DMS114 treated with DMSO at 0.1 percent for 48 hours (cell line): ENCODE measurements around the gene RALB.

Source experiments
- DNase-seq: peaks from one replicate; lab custom pipeline; 2025; ENCODE audit not compliant: unreplicated experiment; lab: John Stamatoyannopoulos, UW

The RALB gene

DNA sequence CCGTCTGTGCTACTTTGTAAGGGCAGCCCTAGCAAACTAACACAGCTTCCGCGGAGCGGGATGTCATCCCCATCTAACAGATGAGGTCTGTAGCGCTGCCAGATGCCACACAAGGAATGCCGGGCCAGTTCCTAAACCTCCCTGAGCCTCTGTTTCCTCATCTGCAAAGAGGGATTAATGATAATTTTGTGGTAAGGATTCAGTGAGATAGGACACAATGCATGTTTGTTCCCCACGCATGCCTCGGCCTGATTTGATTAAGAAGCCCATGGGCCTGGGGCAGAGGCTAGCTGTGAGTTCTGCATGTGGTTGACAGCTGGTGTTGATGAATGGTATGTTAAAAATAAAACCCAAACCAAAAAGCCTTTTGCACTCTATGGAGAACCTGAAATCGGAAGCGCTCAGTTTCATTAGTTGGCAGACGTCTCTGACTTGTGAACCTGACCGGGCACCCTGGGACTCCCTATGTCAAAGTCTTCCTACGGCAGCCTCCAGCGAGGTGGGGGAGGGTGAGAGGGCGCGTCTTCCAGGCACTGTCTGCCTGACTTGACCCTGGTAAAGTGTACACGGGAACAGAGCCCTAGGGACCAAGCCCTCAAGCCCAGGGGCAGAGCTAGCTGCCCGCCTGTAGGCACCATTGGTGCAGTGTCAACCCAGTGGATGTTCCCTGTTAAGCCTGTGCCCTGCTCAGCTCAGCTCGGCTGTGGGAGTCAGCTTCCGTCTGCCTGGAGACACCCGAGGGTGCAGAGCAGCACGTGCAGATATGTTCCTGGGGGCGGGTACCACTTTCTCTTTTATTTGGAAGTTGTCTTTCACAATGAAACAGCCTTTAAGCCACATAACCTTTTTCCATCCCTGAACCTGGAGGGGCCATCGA, 78.5 kb downstream of the RALB start:
- DNase-seq: no peak

DNA sequence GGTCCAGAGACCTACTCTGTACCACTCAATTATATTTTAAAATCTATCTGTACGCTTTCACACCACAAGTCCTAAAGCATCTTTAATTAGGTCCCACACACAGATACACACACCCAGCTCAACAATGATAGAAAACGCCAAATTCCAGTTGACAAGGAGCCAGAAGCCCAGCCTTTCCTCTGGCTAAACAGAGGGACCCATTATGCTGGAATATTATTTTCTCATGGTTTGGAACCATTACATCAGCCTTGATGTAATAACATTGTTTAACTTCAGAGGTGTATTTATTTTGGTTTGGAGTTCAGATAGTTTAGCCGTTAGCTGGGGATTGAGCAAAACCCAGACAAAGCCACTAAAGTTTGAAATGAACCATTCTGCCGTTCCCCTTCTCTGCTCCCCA, 79.3 kb downstream of the RALB start:
- DNase-seq: no peak

DNA sequence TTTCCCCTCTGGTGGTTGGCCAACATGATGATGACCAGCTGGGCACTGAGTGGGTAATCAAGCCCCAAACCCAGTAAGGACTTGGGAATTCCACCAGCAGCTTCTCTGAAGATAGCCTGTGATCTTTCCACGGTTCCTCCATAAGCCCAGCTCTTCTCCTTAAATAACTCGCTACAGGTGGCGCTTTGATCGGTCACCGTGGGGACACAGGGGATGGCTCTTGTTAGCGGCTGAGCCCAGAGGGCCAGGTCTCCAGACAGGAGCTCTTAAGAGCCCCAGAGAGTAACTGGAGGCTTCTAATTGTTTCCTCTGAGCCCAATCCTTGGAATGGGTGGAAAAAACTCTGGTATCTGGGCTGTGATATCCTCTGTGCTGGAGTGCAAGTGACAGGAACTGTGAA, 79.7 kb downstream of the RALB start:
- no peak for DNase-seq

DNA sequence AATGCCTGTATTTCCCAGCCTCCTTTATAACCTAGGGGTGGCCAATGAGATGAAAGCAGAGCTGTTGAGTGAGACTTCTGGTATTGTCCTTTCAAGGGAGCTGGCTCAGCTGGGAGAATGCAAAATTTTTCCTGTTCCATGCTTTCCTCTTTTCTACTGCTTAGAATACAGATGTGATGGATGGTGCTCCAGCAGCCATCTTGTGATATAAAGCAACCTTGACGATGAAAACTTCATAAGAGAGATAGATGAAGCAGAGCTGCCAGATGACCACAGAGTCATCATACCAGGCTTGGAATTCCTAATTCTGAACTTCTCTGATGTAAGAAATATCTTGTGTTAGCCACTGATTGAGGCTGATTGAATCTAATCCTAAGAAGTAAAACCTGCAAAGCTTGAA, 81.4 kb downstream of the RALB start:
- no peak for DNase-seq

DNA sequence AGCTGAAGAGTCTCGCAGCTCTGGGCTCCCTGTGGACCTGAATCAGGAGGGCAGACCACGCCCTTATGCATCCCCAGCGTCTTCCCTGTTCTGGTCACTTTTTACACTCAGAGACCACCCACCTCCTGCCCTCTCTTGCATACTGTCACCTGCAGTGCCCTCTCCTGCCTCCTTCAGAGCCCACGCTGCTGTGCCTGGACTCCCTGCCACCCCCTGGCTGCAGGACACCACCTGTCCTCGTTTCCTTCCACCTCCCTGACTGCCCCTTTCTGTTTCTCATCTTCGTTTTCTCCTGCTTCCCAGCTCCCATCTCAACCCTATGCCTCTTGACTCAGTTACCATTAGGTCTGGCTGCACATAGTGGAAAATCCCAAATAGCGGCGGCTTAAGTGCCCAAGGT, 84.1 kb downstream of the RALB start:
- no peak for DNase-seq

DNA sequence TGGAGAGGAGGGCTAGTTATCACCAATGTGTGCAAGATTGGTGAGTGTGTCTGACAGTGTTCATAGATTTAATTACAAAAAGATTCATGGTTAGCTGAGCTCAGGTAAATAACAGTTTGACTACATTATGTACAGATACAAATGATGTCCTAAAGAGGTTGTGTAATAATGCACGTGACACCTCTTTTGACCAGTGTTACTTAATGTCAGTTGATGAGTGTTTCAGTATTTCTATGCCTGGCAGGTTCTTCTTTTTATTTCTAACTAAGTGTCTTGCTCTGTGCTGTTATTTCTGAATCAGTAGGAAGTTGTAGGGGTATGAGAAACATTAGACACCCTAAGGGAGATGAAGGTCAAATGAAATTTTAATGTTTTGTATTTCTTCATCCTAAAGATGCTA, 85.4 kb downstream of the RALB start:
- DNase-seq: no peak

DNA sequence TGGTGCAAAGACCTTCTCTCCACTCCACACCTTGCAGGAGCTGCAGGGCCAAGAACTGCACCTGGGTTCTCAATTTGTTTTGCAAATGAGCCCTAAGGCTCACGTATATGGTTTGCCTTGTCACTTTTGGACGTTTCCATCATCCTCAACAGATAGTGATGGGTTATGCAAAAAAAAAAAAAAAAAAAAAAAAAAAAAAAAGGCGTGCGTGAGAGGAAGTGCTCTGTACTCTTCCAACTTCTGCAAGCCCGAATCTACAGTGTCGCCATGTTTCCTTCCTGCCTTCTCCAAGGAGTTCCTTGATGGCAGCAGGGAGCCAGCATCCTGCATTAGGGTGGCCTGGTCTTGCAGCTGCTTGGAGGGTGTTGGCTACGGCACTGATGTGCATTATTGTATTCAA, 89.3 kb downstream of the RALB start:
- no peak for DNase-seq

DNA sequence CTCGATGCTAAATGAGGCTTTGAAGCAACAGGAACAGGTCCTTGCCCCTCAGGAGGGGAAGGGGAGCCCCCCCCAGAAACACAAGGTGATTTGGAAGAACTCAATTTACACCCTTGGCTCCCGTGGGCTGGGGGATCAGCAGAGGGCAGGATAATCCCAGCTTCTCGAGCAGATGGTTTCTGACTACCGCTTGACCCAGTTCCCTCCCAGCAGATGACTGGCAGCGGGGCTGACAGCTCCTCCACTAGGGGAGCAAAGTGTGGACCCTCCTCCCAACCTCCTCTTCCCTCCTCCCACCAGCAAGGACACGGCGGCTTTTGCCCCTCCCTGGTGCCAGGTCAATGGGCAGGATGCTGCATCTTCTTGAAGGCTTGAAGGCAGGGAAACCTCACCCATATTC, 89.8 kb downstream of the RALB start:
- DNase-seq: no peak

DNA sequence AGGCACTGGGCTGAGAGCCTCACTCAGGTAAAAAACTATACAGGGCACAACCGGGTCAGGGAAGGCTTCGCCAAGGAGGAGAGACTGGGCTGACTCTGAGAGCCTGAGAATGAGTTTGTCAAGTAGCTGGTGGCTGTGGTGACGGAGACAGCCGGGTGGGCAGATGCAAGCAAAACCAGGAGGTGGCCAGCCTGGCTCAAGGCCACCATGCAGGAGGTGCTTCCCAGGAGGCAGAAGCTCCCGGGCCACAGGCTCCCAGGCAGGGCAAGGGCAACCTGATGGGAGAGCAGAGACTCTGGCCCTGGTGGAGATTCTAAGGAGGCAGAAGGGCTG, 90.4 kb downstream of the RALB start:
- no peak for DNase-seq

DNA sequence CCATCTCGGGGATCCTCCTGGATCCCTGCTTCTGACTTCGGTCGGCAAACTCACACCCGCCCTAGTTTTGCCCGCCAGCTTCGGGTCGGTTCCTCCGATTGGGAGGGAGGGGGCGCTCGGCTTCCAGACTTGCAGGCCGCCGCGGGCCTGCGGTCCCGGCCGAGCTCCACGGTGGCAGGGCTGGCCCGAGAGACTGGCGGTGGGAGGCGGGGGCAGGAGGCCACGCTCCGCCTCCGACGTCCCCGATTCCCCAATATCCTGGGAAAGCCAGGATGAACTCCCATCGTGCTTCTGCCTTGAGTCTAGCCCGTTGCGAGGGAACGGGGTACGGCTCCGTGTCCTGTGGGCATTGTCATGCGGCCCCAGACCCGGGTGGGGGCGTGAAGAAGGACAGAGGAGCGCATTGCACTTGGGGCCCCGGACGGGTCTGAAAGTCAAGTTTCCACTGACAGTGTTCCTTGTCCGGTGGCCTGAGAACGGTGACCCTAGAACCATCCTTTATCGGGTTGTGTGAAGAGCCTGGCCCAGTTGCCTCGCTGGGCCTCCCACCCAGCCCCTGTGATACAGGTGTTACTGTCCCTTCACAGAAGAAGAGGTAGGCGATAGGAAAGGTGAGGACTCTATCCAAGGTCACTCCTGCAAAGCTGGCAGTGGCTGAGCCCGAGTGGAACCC, 90.9 kb downstream of the RALB start:
- DNase-seq: peak; percentile 20
